H7 (cell line): ENCODE results near the gene MED22. TPM values are rescaled to one million over a fixed set of nuclear protein-coding genes. Genes with fewer than 3 reads are reported as not detected.

Source experiments
- DNase-seq: peaks from one replicate; pipeline ENCODE4 v3.0.0; 2012
- H3K27me3 ChIP-seq: 2 replicates; pipeline ENCODE4 v1.6.0; 2011; ENCODE audit warnings: mild to moderate bottlenecking, low read length; ENCODE audit not compliant: control insufficient read depth, insufficient read depth
- H3K36me3 ChIP-seq: replicated peaks from 2 replicates; pipeline ENCODE4 v1.5.1; 2011; ENCODE audit warnings: low read length; ENCODE audit not compliant: control insufficient read depth, insufficient read depth
- H3K4me3 ChIP-seq: 2 replicates; pipeline ENCODE4 v1.5.1; 2011; ENCODE audit warnings: low read depth, mild to moderate bottlenecking, control low read depth, low read length, moderate library complexity; ENCODE audit not compliant: insufficient read depth
- total RNA-seq: library from RNA; depleted of rRNA; stranded (reverse); fragments of >200 nt; shearing (Covaris generic); gene quantifications from 2 replicates; pipeline ENCODE4 v1.2.3, GENCODE V29; 2014

Gene MED22
- total RNA-seq, 1 experiment from 2014 or later = 64.6 TPM

GRCh38 chr9:133369933-133370332, 22.0 kb upstream of the MED22 start:
- Histone ChIP-seq H3K36me3 (peaks cover 40% of the 10 kb centered on the region), H3K4me3 (no peak overlapping the region), H3K27me3 (no peaks in the 10 kb centered on the region)
- no peak for DNase-seq

GRCh38 chr9:133369422-133369821, 21.5 kb upstream of the MED22 start:
- Histone ChIP-seq H3K36me3 (peaks cover 42% of the 10 kb centered on the region), H3K27me3 (no peaks in the 10 kb centered on the region), H3K4me3 (no peak overlapping the region)
- DNase-seq = no peak

- H3K27me3 ChIP-seq = no peaks in the 10 kb centered on the region
- DNase-seq = no peak
- H3K36me3 ChIP-seq = peaks cover 47% of the 10 kb centered on the region
- H3K4me3 ChIP-seq = no peak overlapping the region
Measured at GRCh38 chr9:133368249-133368881, 20.4 kb upstream of the MED22 start.

GRCh38 chr9:133367778-133368177, 19.8 kb upstream of the MED22 start:
- no peak overlapping the region for H3K4me3 ChIP-seq
- H3K36me3 ChIP-seq = peaks cover 51% of the 10 kb centered on the region
- no peaks in the 10 kb centered on the region for H3K27me3 ChIP-seq
- no peak for DNase-seq

GRCh38 chr9:133367221-133367620, 19.3 kb upstream of the MED22 start:
- DNase-seq = no peak
- H3K4me3 ChIP-seq = no peak overlapping the region
- no peaks in the 10 kb centered on the region for H3K27me3 ChIP-seq
- peaks cover 55% of the 10 kb centered on the region for H3K36me3 ChIP-seq

- Histone ChIP-seq H3K4me3 (no peak overlapping the region), H3K27me3 (no peaks in the 10 kb centered on the region), H3K36me3 (peaks cover 57% of the 10 kb centered on the region)
- DNase-seq = no peak
Measured at GRCh38 chr9:133366435-133366834, 18.5 kb upstream of the MED22 start.

GRCh38 chr9:133362359-133363044, 14.6 kb upstream of the MED22 start:
- DNase-seq = no peak
- Histone ChIP-seq H3K4me3 (no peak overlapping the region), H3K27me3 (no peaks in the 10 kb centered on the region), H3K36me3 (peaks cover 48% of the 10 kb centered on the region)

- Histone ChIP-seq H3K36me3 (peaks cover 43% of the 10 kb centered on the region), H3K27me3 (no peaks in the 10 kb centered on the region), H3K4me3 (no peak overlapping the region)
- DNase-seq = no peak
Measured at GRCh38 chr9:133361507-133362092, 13.7 kb upstream of the MED22 start.

GRCh38 chr9:133360400-133361393, 12.8 kb upstream of the MED22 start:
- Histone ChIP-seq H3K36me3 (peaks cover 37% of the 10 kb centered on the region), H3K4me3 (no peak overlapping the region), H3K27me3 (no peaks in the 10 kb centered on the region)
- no peak for DNase-seq

GRCh38 chr9:133359399-133360175, 11.7 kb upstream of the MED22 start:
- peak; percentile 90 for DNase-seq
- H3K27me3 ChIP-seq = no peaks in the 10 kb centered on the region
- H3K4me3 ChIP-seq = no peak overlapping the region
- H3K36me3 ChIP-seq = peaks cover 28% of the 10 kb centered on the region

- H3K27me3 ChIP-seq = no peaks in the 10 kb centered on the region
- H3K4me3 ChIP-seq = peak overlapping the region; percentile 81
- peaks cover 18% of the 10 kb centered on the region for H3K36me3 ChIP-seq
- no peak for DNase-seq
Measured at GRCh38 chr9:133357656-133358055, 9.7 kb upstream of the MED22 start.

GRCh38 chr9:133356391-133357091, 8.6 kb upstream of the MED22 start, which contains the start of the genes SURF1 and SURF2:
SURF1 (minus strand) TSS chr9:133356487; CDS start chr9:133356453, 34 bp downstream.
SURF2 (plus strand) TSS chr9:133356550; CDS start chr9:133356593, 43 bp downstream.
- Histone ChIP-seq H3K36me3 (peaks cover 23% of the 10 kb centered on the region), H3K4me3 (peak within 1 kb of the TSS; percentile 85), H3K27me3 (no peaks in the 10 kb centered on the region)
- peak; percentile 97 for DNase-seq

- DNase-seq = peak; percentile 58
- Histone ChIP-seq H3K27me3 (no peaks in the 10 kb centered on the region), H3K4me3 (peak overlapping the region; percentile 85), H3K36me3 (peaks cover 24% of the 10 kb centered on the region)
Measured at GRCh38 chr9:133355881-133356357, 8.0 kb upstream of the MED22 start.
